ENCODE results near the gene RTN4RL2. TPM values are rescaled to one million over a fixed set of nuclear protein-coding genes. Genes with fewer than 3 reads are reported as not detected.

RTN4RL2 gene
- total RNA-seq, 6 donors from 2014 or later: 1.1 to 4.1 (median 2.0) TPM; not detected in 1

- WGBS, 2 donors: 60 to 66% methylated on average over 3 of the region's 3 CpGs
- H3K4me3 ChIP-seq: no peak overlapping the region
These were observed 23.2 kb downstream of the RTN4RL2 start for GRCh38 chr11:57483562-57483918.

GRCh38 chr11:57484141-57484710 lies 23.9 kb downstream of the RTN4RL2 start:
- DNase-seq: no peak
- TF ChIP-seq, protein P1, sequence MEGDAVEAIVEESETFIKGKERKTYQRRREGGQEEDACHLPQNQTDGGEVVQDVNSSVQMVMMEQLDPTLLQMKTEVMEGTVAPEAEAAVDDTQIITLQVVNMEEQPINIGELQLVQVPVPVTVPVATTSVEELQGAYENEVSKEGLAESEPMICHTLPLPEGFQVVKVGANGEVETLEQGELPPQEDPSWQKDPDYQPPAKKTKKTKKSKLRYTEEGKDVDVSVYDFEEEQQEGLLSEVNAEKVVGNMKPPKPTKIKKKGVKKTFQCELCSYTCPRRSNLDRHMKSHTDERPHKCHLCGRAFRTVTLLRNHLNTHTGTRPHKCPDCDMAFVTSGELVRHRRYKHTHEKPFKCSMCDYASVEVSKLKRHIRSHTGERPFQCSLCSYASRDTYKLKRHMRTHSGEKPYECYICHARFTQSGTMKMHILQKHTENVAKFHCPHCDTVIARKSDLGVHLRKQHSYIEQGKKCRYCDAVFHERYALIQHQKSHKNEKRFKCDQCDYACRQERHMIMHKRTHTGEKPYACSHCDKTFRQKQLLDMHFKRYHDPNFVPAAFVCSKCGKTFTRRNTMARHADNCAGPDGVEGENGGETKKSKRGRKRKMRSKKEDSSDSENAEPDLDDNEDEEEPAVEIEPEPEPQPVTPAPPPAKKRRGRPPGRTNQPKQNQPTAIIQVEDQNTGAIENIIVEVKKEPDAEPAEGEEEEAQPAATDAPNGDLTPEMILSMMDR (IDR thresholded peaks at IDR 0.05): no peak
- TF ChIP-seq POLR2AphosphoS5 (IDR thresholded peaks at IDR 0.05) (no peak), EP300 (IDR thresholded peaks at IDR 0.05) (no peak), POLR2A (IDR thresholded peaks at IDR 0.05) (no peak)
- Histone ChIP-seq H3K4me3 (no peak overlapping the region), H3K9me3 (no peaks in the 10 kb centered on the region), H3K36me3 (peaks cover 4 to 54% (median 16%) of the 10 kb centered on the region in 4 donors), H3K27me3 (peaks cover 0 to 13% (median 11%) of the 10 kb centered on the region in 4 donors), H3K4me1 (peaks cover 14 to 20% (median 16%) of the 10 kb centered on the region in 4 donors), H3K27ac (no peak overlapping the region)
- ATAC-seq (ENCODE audit: low FRiP score in 2 of 2): no peak
- 68 to 81% methylated on average over 5 to 7 of the region's 7 CpGs for WGBS, 2 donors

More at GRCh38 chr11:57483562-57483918, 23.2 kb downstream of the RTN4RL2 start:
- Histone ChIP-seq H3K27ac (no peak overlapping the region), H3K9me3 (no peaks in the 10 kb centered on the region), H3K4me1 (peaks cover 14 to 20% (median 16%) of the 10 kb centered on the region in 4 donors), H3K36me3 (peaks cover 0 to 47% (median 13%) of the 10 kb centered on the region in 4 donors), H3K27me3 (peaks cover 0 to 13% (median 11%) of the 10 kb centered on the region in 4 donors)
- DNase-seq (no peak), ATAC-seq (ENCODE audit: low FRiP score in 2 of 2) (no peak)
- TF ChIP-seq EP300 (IDR thresholded peaks at IDR 0.05): no peak
- TF ChIP-seq POLR2AphosphoS5 (IDR thresholded peaks at IDR 0.05): no peak
- no peak for TF ChIP-seq POLR2A (IDR thresholded peaks at IDR 0.05)
- TF ChIP-seq, protein P1 (IDR thresholded peaks at IDR 0.05): no peak

DNA sequence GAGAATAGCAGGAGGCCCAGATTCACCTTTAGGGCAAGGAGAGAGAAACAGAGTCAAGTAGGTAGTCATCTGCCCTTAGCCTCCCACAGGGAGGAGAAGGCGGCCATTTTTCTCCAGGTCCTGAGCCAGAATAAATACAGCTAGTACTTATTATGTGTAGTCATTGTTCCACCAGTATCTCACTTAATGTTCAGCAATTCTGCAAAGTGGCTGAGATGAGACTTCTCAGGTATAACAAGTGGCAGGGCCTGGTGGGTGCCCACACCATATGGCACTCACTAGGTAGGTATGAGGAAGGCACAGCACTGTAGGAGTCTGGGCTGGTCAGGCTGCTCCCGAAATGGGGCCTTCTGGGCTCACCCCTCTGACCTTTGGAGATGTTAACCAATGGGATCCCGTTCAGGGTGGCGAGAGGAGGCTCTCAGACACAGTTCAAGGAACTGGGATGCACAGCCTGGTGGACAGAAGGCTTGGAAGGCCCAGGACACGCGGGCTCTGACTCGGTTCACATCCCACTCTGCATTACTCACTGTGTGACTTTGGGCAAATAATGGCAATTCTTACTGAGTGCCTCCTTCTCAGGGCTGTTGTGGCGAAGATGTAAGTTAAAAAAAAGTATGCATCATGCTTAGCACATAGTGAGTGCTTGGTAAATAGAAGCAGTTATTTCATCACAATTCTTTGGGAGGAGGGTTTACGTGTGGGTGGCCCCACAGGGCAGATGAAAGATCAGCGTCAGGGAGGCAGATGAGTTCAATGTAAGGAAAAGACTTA lies 25.1 kb downstream of the RTN4RL2 start:
- H3K4me1 ChIP-seq: peaks cover 14 to 20% (median 16%) of the 10 kb centered on the region in 4 donors
- peaks cover 5 to 64% (median 20%) of the 10 kb centered on the region in 4 donors for H3K36me3 ChIP-seq
- no peak overlapping the region for H3K27ac ChIP-seq
- no peaks in the 10 kb centered on the region for H3K9me3 ChIP-seq
- no peak for DNase-seq
- ATAC-seq (ENCODE audit: low FRiP score in 2 of 2): no peak
- H3K4me3 ChIP-seq: no peak overlapping the region
- TF ChIP-seq POLR2A (IDR thresholded peaks at IDR 0.05): no peak
- TF ChIP-seq, protein P1 (IDR thresholded peaks at IDR 0.05): no peak
- no peak for TF ChIP-seq EP300 (IDR thresholded peaks at IDR 0.05)
- no peak for TF ChIP-seq POLR2AphosphoS5 (IDR thresholded peaks at IDR 0.05)
- 73 to 89% methylated on average over 8 to 10 of the region's 10 CpGs for WGBS, 2 donors
- H3K27me3 ChIP-seq: peaks cover 0 to 13% (median 11%) of the 10 kb centered on the region in 4 donors

DNA sequence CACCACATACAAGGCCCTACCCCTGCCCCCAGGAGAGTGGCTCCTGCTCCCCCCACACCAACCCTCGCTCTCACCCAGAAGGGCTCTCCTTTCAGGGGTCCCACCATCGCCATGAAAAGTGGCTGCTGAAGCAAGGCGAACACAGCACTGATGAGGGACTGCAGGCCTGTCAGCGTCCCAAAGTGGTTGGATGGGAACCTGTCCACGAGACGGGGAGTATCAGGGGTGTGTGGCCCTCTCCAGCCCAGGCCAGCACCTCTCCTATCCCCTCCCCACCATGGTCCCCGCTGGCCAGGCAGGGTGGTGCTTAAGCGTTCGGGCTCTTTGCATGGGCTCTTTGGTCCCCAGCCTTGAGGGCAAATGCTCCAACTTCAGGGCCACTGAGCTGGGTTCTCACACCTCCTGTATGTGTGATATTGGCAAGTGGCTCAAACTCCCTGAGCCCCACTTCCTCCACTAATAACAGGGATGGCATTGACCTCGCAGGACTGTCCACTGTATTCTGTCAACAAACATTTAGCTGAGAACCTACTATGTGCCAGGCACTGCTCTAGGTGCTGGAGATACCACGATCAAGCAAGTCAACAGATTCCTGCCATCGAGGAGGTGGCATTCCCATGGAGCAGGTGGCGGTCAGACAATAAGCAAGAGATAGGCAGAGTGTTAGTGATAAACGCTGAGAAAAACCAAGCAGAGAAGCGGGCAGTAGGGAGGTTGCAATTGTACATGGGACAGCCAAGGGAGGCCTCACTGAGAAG lies 26.9 kb downstream of the RTN4RL2 start:
- peaks cover 5 to 77% (median 23%) of the 10 kb centered on the region in 4 donors for H3K36me3 ChIP-seq
- TF ChIP-seq POLR2AphosphoS5 (IDR thresholded peaks at IDR 0.05): no peak
- no peak for TF ChIP-seq EP300 (IDR thresholded peaks at IDR 0.05)
- no peak for TF ChIP-seq POLR2A (IDR thresholded peaks at IDR 0.05)
- TF ChIP-seq, protein P1 (IDR thresholded peaks at IDR 0.05): no peak
- DNase-seq (no peak), ATAC-seq (ENCODE audit: low FRiP score in 2 of 2) (no peak)
- no peak overlapping the region for H3K4me3 ChIP-seq
- peaks cover 13 to 18% (median 15%) of the 10 kb centered on the region in 4 donors for H3K4me1 ChIP-seq
- no peaks in the 10 kb centered on the region for H3K9me3 ChIP-seq
- peaks cover 0 to 10% (median 10%) of the 10 kb centered on the region in 4 donors for H3K27me3 ChIP-seq
- WGBS, 2 donors: 90 to 97% methylated on average over 12 to 13 of the region's 15 CpGs
- no peak overlapping the region for H3K27ac ChIP-seq

All from upper lobe of left lung (tissue), 6 donors.